ENCODE data around the gene CHGA. TPM values are rescaled to one million over a fixed set of nuclear protein-coding genes. Genes with fewer than 3 reads are reported as not detected.

CHGA gene
- total RNA-seq, 1 experiment from 2014 or later: 8.5 TPM

DNA sequence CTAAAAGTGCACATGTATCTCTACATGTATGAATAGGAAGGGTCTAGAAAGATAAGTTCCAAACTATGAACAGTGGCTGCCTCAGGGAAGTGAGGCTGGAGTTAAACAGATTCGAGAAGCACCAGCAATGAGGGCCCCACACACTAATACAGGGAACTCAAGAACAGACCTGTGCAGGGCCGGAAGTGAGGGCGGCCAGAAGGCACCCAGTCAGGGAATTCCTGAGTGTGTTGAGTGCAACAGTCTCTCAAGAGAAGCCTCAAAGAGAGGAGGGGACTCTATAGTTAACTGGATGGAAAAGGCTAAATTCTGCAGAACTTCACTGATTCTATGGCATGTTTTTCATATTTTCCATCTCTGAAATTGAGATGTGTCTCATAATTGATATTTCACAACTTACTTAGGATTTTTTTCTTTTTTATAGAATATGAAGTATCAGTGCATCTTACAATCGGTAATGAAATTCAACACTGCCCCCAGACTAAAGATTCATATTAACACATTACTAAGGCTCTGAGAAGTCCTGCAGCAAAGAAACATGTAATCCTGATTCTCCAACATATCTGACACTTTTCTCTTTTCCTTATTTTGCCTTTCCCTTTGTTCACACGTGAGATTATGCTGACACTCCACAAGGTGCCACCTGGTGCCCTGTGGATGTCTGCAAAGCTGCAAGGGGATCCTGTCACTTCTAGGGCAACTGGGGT is 61.3 kb downstream of the CHGA start (continued):
- TF ChIP-seq PRDM15 (CRISPR knock-in tag; IDR thresholded peaks at IDR 0.05) (no peak), GTF2I (CRISPR knock-in tag; conservative IDR thresholded peaks at IDR 0.05) (no peak), IRF2 (CRISPR knock-in tag; IDR thresholded peaks at IDR 0.05; ENCODE audit: borderline replicate concordance, low read depth) (no peak), JUN (CRISPR knock-in tag; IDR thresholded peaks at IDR 0.05) (no peak), ESRRA (CRISPR knock-in tag; IDR thresholded peaks at IDR 0.05; ENCODE audit: borderline replicate concordance) (no peak), E2F1 (CRISPR knock-in tag; IDR thresholded peaks at IDR 0.05) (no peak), GABPB1 (CRISPR knock-in tag; IDR thresholded peaks at IDR 0.05) (no peak), GRHL2 (CRISPR knock-in tag; IDR thresholded peaks at IDR 0.05; ENCODE audit: insufficient replicate concordance, severe bottlenecking) (no peak), NFATC4 (CRISPR knock-in tag; IDR thresholded peaks at IDR 0.05) (no peak)
- TF ChIP-seq, protein P1, sequence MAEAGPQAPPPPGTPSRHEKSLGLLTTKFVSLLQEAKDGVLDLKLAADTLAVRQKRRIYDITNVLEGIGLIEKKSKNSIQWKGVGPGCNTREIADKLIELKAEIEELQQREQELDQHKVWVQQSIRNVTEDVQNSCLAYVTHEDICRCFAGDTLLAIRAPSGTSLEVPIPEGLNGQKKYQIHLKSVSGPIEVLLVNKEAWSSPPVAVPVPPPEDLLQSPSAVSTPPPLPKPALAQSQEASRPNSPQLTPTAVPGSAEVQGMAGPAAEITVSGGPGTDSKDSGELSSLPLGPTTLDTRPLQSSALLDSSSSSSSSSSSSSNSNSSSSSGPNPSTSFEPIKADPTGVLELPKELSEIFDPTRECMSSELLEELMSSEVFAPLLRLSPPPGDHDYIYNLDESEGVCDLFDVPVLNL (CRISPR knock-in tag; IDR thresholded peaks at IDR 0.05; ENCODE audit: borderline replicate concordance, low read depth): no peak

Other genes with a start within 250 kb of the CHGA start
- gene LGMN, start 174.5 kb upstream of the CHGA start, total RNA-seq (2021): 55.7 to 68.0 TPM (median 66.1 TPM) in 3 replicates
- 23.8 to 27.0 TPM (median 25.0 TPM) in 3 replicates for gene GOLGA5, start 128.8 kb upstream of the CHGA start, total RNA-seq (2021)
- 116 to 144 TPM (median 121 TPM) in 3 replicates for gene ITPK1, start 192.8 kb downstream of the CHGA start, total RNA-seq (2021)